ENCODE results near the gene GUCY1A1. TPM values are rescaled to one million over a fixed set of nuclear protein-coding genes. Genes with fewer than 3 reads are reported as not detected.

Gene GUCY1A1
- total RNA-seq, 2 donors from 2014 or later = 2.0 to 14.7 TPM

DNA sequence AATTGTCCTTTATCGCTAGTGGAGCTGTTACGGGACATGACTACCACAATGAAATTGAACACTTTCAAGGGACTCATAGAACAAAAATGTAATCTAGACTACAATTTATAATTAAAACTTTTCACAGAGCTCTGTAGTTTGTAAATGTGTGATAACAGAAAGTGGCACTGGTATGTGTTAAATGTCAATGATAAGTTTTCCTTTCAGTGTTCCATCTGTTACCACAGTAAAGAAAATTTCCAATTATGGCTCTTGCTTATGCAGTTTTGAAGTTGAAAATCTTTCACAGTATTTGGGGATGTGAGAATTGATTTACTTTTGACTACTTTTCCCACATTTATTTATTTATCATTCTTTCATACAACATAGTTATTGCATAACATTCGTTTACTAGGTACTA is 40.1 kb upstream of the GUCY1A1 start:
- no peak overlapping the region for H3K27ac ChIP-seq
- TF ChIP-seq, protein P1, sequence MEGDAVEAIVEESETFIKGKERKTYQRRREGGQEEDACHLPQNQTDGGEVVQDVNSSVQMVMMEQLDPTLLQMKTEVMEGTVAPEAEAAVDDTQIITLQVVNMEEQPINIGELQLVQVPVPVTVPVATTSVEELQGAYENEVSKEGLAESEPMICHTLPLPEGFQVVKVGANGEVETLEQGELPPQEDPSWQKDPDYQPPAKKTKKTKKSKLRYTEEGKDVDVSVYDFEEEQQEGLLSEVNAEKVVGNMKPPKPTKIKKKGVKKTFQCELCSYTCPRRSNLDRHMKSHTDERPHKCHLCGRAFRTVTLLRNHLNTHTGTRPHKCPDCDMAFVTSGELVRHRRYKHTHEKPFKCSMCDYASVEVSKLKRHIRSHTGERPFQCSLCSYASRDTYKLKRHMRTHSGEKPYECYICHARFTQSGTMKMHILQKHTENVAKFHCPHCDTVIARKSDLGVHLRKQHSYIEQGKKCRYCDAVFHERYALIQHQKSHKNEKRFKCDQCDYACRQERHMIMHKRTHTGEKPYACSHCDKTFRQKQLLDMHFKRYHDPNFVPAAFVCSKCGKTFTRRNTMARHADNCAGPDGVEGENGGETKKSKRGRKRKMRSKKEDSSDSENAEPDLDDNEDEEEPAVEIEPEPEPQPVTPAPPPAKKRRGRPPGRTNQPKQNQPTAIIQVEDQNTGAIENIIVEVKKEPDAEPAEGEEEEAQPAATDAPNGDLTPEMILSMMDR (IDR thresholded peaks at IDR 0.05) = no peak
- intact Hi-C loops (cut with DNase I) = no loop called here

DNA sequence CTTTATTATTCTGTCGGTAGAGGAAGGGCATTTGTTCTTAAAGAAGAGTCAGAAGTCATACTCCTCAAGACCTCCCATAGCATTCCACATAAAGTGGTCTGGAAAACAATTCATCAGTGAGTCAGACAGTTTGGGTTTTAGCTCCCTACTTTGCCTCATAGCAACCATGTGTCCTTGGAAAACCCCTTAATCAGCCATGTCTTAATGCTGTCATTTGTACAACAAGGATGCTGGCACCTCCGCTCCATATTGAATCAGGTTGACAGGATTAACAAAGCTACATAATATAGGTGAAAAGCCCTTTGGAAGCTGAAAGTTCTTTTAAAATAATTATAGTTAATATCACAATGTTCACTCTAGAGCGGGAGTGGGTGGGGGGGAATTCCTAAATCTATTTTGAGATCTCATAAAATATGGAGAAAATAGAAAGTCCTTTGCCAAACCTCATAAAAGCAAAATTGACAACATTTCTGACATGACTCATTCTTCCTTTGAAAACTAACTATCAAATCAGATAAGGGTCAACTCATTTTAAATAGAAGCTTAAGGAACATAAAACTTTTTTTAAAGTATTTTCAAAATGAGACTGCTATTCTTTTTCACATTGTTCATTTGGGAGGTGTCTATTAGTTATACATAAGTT is 37.3 kb upstream of the GUCY1A1 start:
- intact Hi-C loops (cut with DNase I) = no loop called here
- H3K4me3 ChIP-seq = no peak overlapping the region

More for the DNA sequence above, 40.1 kb upstream of the GUCY1A1 start:
- Histone ChIP-seq H3K27me3 (no peaks in the 10 kb centered on the region), H3K36me3 (no peaks in the 10 kb centered on the region), H3K4me1 (no peaks in the 10 kb centered on the region), H3K9ac (ENCODE audit: low read depth in 2 of 2, low read length in 2 of 2) (no peak overlapping the region), H3K9me3 (no peaks in the 10 kb centered on the region), H3K4me3 (no peak overlapping the region)
- DNase-seq = no peak

DNA sequence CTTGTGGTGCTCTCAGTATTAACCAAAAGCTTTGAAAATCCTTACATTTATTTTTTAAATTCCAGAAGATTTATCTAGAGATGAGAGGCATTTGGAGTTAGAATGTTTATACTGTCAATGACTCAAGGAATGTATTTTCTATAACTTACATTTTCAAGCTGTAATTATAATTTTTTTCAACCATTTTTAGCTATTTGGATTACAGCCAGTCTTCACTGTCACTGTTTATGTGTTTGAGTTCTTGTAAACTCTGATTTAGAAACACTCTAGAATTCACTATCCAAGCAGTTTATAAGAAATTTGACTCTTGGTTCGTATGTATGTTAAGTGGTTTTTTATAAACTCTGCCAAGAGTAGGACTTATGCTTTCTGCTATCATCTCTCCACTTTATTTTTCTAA is 36.7 kb upstream of the GUCY1A1 start:
- Histone ChIP-seq H3K4me1 (no peaks in the 10 kb centered on the region), H3K36me3 (no peaks in the 10 kb centered on the region), H3K9me3 (no peaks in the 10 kb centered on the region), H3K27me3 (no peaks in the 10 kb centered on the region), H3K27ac (no peak overlapping the region), H3K4me3 (no peak overlapping the region), H3K9ac (ENCODE audit: low read depth in 2 of 2, low read length in 2 of 2) (no peak overlapping the region)
- no peak for DNase-seq
- intact Hi-C loops (cut with DNase I) = no loop called here
- TF ChIP-seq, protein P1 (IDR thresholded peaks at IDR 0.05) = no peak

More for the DNA sequence above, 37.3 kb upstream of the GUCY1A1 start:
- Histone ChIP-seq H3K27me3 (no peaks in the 10 kb centered on the region), H3K36me3 (no peaks in the 10 kb centered on the region), H3K9ac (ENCODE audit: low read depth in 2 of 2, low read length in 2 of 2) (no peak overlapping the region), H3K9me3 (no peaks in the 10 kb centered on the region), H3K27ac (no peak overlapping the region), H3K4me1 (no peaks in the 10 kb centered on the region)
- DNase-seq = no peak
- TF ChIP-seq, protein P1 (IDR thresholded peaks at IDR 0.05) = no peak

DNA sequence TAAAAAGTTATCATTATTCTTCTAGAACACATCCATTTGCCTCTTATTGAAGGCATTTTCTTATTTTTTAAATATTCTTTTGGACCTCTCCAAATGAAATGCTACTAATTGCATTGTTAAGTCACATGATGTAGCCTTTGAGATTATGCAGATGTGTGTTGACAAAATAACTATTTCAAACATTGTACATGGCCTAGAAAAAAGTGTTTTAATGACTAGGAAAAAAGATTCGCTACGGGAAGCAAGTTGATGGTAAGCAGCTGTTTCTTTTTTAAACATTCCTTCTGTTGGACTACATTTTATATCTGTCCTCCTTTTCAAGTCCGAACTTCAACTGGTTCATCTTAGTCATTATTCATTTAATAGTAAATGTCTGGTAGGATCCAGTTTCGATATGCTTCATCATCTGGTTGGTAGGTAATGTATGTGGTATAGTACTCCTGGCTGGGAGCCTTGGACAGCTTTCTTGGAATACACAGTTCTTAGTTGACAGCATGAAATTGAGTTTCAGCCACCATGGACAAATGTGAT is 34.3 kb upstream of the GUCY1A1 start:
- no peak overlapping the region for H3K27ac ChIP-seq
- intact Hi-C loops (cut with DNase I) = no loop called here
- TF ChIP-seq, protein P1 (IDR thresholded peaks at IDR 0.05) = no peak
- no peaks in the 10 kb centered on the region for H3K4me1 ChIP-seq
- H3K9ac ChIP-seq (ENCODE audit: low read depth in 2 of 2, low read length in 2 of 2) = no peak overlapping the region
- H3K9me3 ChIP-seq = no peaks in the 10 kb centered on the region
- no peaks in the 10 kb centered on the region for H3K27me3 ChIP-seq
- H3K4me3 ChIP-seq = no peak overlapping the region
- DNase-seq = no peak
- no peaks in the 10 kb centered on the region for H3K36me3 ChIP-seq

DNA sequence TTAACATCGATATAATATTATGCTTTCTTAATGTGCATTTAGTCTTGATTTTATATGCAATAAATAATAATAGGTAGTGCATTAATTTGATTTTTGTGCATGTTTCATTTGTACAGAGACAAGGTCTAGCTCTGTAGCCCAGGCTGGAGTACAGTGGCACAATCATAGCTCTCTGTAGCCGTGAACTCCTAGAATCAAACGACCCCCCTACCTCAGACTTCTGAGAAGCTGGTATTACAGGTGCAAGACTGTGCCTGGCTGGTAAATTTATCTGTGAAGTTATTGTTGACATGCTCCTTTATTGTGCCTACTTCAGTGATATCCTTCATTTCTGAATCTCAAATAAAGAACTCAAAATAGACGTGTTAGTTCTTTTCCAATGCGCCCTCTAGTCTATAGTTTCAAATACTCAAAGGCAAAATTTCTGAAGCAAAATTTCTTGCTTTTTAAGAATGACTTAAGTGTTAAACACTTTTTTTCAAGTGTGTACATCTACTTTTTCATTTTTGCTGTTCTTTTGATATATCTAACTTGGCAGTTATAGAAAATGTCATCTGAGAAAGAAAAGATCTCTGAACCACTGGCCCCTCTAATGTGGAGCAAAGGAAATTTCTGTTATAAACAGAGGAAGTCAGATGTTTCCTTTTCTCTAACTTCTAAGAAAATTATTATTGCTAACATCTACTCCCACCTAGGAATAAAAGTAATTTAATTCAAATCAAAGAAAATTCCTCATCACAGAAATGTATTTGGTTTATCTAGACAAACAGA is 28.3 kb upstream of the GUCY1A1 start:
- H3K36me3 ChIP-seq = no peaks in the 10 kb centered on the region
- DNase-seq = no peak
- H3K27me3 ChIP-seq = no peaks in the 10 kb centered on the region
- no peak overlapping the region for H3K27ac ChIP-seq
- H3K4me1 ChIP-seq = no peaks in the 10 kb centered on the region
- no peaks in the 10 kb centered on the region for H3K9me3 ChIP-seq
- H3K4me3 ChIP-seq = no peak overlapping the region
- intact Hi-C loops (cut with DNase I) = no loop called here
- no peak overlapping the region for H3K9ac ChIP-seq (ENCODE audit: low read depth in 2 of 2, low read length in 2 of 2)
- TF ChIP-seq, protein P1 (IDR thresholded peaks at IDR 0.05) = no peak
